ENCODE results near the gene PXYLP1. TPM values are rescaled to one million over a fixed set of nuclear protein-coding genes. Genes with fewer than 3 reads are reported as not detected.

PXYLP1 gene
- total RNA-seq, 2 donors from 2014 or later = 37.7 to 53.6 TPM

DNA sequence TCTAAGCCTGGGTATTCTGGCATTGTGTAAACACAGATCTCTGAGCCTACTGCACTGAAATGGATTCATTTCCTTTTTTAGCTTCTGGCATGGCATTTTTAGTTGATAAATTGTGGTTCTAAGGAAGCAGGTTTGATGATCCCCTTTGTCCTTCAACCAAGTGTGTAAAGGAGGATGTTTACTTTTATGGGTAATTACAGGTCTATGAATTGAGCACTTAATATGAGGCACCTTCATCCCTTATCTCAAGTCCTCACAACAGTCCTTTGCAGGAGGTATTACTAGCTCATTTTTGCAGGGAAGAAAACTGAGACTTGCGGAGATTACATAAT lies 105.9 kb downstream of the PXYLP1 start:
- WGBS, 2 experiments (ENCODE audit: insufficient coverage in 1 of 2, insufficient read length in 1 of 2) = 93% methylated on average over 1 of the region's 1 CpG; no CpG with 5 or more reads in 1 of the 2 experiments
- Mint-ChIP-seq H3K36me3 (ENCODE audit: low read depth) (no peaks in the 10 kb centered on the region), H3K4me3 (no peak overlapping the region), H3K9me3 (no peaks in the 10 kb centered on the region), H3K27ac (no peak overlapping the region), H3K27me3 (ENCODE audit: insufficient read depth) (peaks cover 2% of the 10 kb centered on the region), H3K4me1 (peaks cover 40% of the 10 kb centered on the region)
- Histone ChIP-seq H3K4me3 (ENCODE audit: low read length) (no peak overlapping the region), H3K9me3 (ENCODE audit: control insufficient read depth, low read length) (peaks cover 4% of the 10 kb centered on the region), H3K4me1 (ENCODE audit: control insufficient read depth, insufficient read depth, low read length) (peaks cover 20% of the 10 kb centered on the region), H3K27ac (ENCODE audit: low read depth, low read length) (no peak overlapping the region), H3K36me3 (ENCODE audit: control insufficient read depth, insufficient read depth, low read length) (no peaks in the 10 kb centered on the region), H3K27me3 (ENCODE audit: control insufficient read depth, insufficient read depth, low read length, poor library complexity, severe bottlenecking) (no peaks in the 10 kb centered on the region), H3K9ac (ENCODE audit: extremely low read depth, low read length, poor library complexity, severe bottlenecking) (no peak overlapping the region)
- no peak for DNase-seq
- TF ChIP-seq, protein P1, sequence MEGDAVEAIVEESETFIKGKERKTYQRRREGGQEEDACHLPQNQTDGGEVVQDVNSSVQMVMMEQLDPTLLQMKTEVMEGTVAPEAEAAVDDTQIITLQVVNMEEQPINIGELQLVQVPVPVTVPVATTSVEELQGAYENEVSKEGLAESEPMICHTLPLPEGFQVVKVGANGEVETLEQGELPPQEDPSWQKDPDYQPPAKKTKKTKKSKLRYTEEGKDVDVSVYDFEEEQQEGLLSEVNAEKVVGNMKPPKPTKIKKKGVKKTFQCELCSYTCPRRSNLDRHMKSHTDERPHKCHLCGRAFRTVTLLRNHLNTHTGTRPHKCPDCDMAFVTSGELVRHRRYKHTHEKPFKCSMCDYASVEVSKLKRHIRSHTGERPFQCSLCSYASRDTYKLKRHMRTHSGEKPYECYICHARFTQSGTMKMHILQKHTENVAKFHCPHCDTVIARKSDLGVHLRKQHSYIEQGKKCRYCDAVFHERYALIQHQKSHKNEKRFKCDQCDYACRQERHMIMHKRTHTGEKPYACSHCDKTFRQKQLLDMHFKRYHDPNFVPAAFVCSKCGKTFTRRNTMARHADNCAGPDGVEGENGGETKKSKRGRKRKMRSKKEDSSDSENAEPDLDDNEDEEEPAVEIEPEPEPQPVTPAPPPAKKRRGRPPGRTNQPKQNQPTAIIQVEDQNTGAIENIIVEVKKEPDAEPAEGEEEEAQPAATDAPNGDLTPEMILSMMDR (conservative IDR thresholded peaks at IDR 0.05) = no peak

DNA sequence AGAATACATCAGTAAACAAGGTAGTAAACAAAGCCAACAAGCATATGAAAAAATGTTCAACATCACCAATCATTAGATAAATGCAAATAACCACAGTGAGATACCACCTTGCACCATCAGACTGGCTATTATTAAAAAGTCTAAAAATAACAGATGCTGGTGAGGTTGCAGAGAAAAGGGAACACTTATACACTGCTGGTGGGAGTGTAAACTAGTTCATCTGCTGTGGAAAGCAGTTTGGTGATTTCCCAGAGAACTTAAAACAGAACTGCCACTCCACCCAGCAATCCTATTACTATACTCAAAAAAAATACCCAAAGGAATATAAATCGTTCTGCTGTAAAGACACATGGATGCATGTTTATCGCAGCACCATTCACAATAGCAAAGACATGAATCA lies 106.4 kb downstream of the PXYLP1 start:
- TF ChIP-seq, protein P1 (conservative IDR thresholded peaks at IDR 0.05) = no peak
- no peak overlapping the region for H3K4me3 Mint-ChIP-seq
- H3K36me3 Mint-ChIP-seq (ENCODE audit: low read depth) = no peaks in the 10 kb centered on the region
- H3K9me3 ChIP-seq (ENCODE audit: control insufficient read depth, low read length) = peaks cover 4% of the 10 kb centered on the region
- peaks cover 2% of the 10 kb centered on the region for H3K27me3 Mint-ChIP-seq (ENCODE audit: insufficient read depth)
- no peak overlapping the region for H3K9ac ChIP-seq (ENCODE audit: extremely low read depth, low read length, poor library complexity, severe bottlenecking)
- DNase-seq = no peak
- WGBS, 2 experiments (ENCODE audit: insufficient coverage in 1 of 2, insufficient read length in 1 of 2) = 95% methylated on average over 2 of the region's 2 CpGs; no CpG with 5 or more reads in 1 of the 2 experiments
- H3K27ac ChIP-seq (ENCODE audit: low read depth, low read length) = no peak overlapping the region
- H3K4me1 Mint-ChIP-seq = peaks cover 35% of the 10 kb centered on the region
- no peak overlapping the region for H3K27ac Mint-ChIP-seq
- H3K36me3 ChIP-seq (ENCODE audit: control insufficient read depth, insufficient read depth, low read length) = no peaks in the 10 kb centered on the region
- H3K9me3 Mint-ChIP-seq = no peaks in the 10 kb centered on the region
- peaks cover 14% of the 10 kb centered on the region for H3K4me1 ChIP-seq (ENCODE audit: control insufficient read depth, insufficient read depth, low read length)
- no peak overlapping the region for H3K4me3 ChIP-seq (ENCODE audit: low read length)
- H3K27me3 ChIP-seq (ENCODE audit: control insufficient read depth, insufficient read depth, low read length, poor library complexity, severe bottlenecking) = no peaks in the 10 kb centered on the region

DNA sequence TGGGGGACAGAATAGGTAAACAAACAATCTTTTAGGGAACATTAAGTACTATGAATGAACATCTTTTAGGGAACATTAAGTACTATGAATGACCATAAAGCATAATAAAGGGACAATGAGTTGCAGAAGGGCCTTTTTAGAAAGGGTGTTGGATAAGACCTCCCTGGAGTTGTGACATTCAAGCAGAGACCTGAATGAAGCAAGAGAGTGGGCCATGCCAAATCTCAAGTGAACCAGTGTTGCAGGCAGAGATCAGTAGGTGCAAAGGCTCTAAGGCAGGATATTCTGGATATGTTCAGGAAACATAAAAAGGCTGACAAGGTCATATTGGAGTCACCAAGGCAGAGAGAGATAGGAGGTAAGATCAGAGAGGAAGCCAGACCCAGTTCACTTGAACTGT lies 107.3 kb downstream of the PXYLP1 start:
- Mint-ChIP-seq H3K4me1 (peaks cover 29% of the 10 kb centered on the region), H3K36me3 (ENCODE audit: low read depth) (no peaks in the 10 kb centered on the region), H3K27me3 (ENCODE audit: insufficient read depth) (peaks cover 6% of the 10 kb centered on the region), H3K4me3 (no peak overlapping the region), H3K9me3 (no peaks in the 10 kb centered on the region), H3K27ac (no peak overlapping the region)
- Histone ChIP-seq H3K9ac (ENCODE audit: extremely low read depth, low read length, poor library complexity, severe bottlenecking) (no peak overlapping the region), H3K4me1 (ENCODE audit: control insufficient read depth, insufficient read depth, low read length) (peaks cover 14% of the 10 kb centered on the region), H3K9me3 (ENCODE audit: control insufficient read depth, low read length) (peaks cover 4% of the 10 kb centered on the region), H3K4me3 (ENCODE audit: low read length) (no peak overlapping the region), H3K27me3 (ENCODE audit: control insufficient read depth, insufficient read depth, low read length, poor library complexity, severe bottlenecking) (no peaks in the 10 kb centered on the region), H3K36me3 (ENCODE audit: control insufficient read depth, insufficient read depth, low read length) (no peaks in the 10 kb centered on the region), H3K27ac (ENCODE audit: low read depth, low read length) (no peak overlapping the region)
- DNase-seq = no peak
- TF ChIP-seq, protein P1 (conservative IDR thresholded peaks at IDR 0.05) = no peak

Data from endodermal cell (in vitro differentiated cells).